BE2C (cell line): Measurements from ENCODE around the gene RFC5.

Experiments used
- DNase-seq: peaks from one replicate; pipeline ENCODE4 v3.0.0-alpha.2; 2020
- H3K27me3 ChIP-seq: fragments of 250-450 bp; sonication (Bioruptor Pico); 2 replicates; pipeline ENCODE4 v1.5.1; 2020; ENCODE audit warnings: mild to moderate bottlenecking
- H3K36me3 ChIP-seq: fragments of 250-450 bp; sonication (Bioruptor Pico); 2 replicates; pipeline ENCODE4 v1.5.1; 2020; ENCODE audit warnings: mild to moderate bottlenecking
- H3K4me1 ChIP-seq: fragments of 250-450 bp; sonication (Bioruptor Pico); 2 replicates; pipeline ENCODE4 v1.5.1; 2020
- H3K4me3 ChIP-seq: 2 replicates; pipeline ENCODE4 v1.5.1; 2011; ENCODE audit warnings: low read depth, low read length
- H3K9me3 ChIP-seq: fragments of 250-450 bp; sonication (Bioruptor Pico); 2 replicates; pipeline ENCODE4 v1.5.1; 2020
- CTCF ChIP-seq: IDR thresholded peaks from 2 replicates; pipeline ENCODE4 v1.5.1; 2012; ENCODE audit warnings: mild to moderate bottlenecking, low read depth, low read length

The RFC5 gene

GRCh38 chr12:118038137-118038536 is 21.6 kb downstream of the RFC5 start:
- no peaks in the 10 kb centered on the region for H3K9me3 ChIP-seq
- no peak overlapping the region for H3K4me3 ChIP-seq
- peaks cover 65% of the 10 kb centered on the region for H3K36me3 ChIP-seq
- DNase-seq = no peak
- no peak for TF ChIP-seq CTCF
- H3K27me3 ChIP-seq = no peaks in the 10 kb centered on the region
- no peaks in the 10 kb centered on the region; the same call in 1 of the 2 replicates for H3K4me1 ChIP-seq

GRCh38 chr12:118042091-118042490 is 25.6 kb downstream of the RFC5 start:
- H3K9me3 ChIP-seq = no peaks in the 10 kb centered on the region
- no peak for TF ChIP-seq CTCF
- peaks cover 38% of the 10 kb centered on the region for H3K36me3 ChIP-seq
- H3K27me3 ChIP-seq = no peaks in the 10 kb centered on the region
- DNase-seq = no peak
- H3K4me1 ChIP-seq = no peaks in the 10 kb centered on the region
- no peak overlapping the region for H3K4me3 ChIP-seq

GRCh38 chr12:118044075-118044474 is 27.6 kb downstream of the RFC5 start:
- no peak for TF ChIP-seq CTCF
- peaks cover 26% of the 10 kb centered on the region for H3K36me3 ChIP-seq

GRCh38 chr12:118044577-118044976 is 28.1 kb downstream of the RFC5 start:
- TF ChIP-seq CTCF = no peak
- DNase-seq = no peak
- Histone ChIP-seq H3K4me1 (no peaks in the 10 kb centered on the region), H3K9me3 (no peaks in the 10 kb centered on the region), H3K4me3 (no peak overlapping the region), H3K36me3 (peaks cover 26% of the 10 kb centered on the region), H3K27me3 (no peaks in the 10 kb centered on the region)

More at GRCh38 chr12:118044075-118044474, 27.6 kb downstream of the RFC5 start:
- DNase-seq = no peak
- Histone ChIP-seq H3K9me3 (no peaks in the 10 kb centered on the region), H3K27me3 (no peaks in the 10 kb centered on the region), H3K4me3 (no peak overlapping the region), H3K4me1 (no peaks in the 10 kb centered on the region)

- H3K36me3 ChIP-seq = peaks cover 26% of the 10 kb centered on the region
- TF ChIP-seq CTCF = no peak
Observed at GRCh38 chr12:118046430-118046829, 29.9 kb downstream of the RFC5 start.

GRCh38 chr12:118050972-118051910 is 34.7 kb downstream of the RFC5 start:
- Histone ChIP-seq H3K9me3 (no peaks in the 10 kb centered on the region), H3K4me1 (no peaks in the 10 kb centered on the region), H3K36me3 (peaks cover 22% of the 10 kb centered on the region), H3K27me3 (no peaks in the 10 kb centered on the region), H3K4me3 (no peak overlapping the region)
- DNase-seq = no peak
- TF ChIP-seq CTCF = no peak

More at GRCh38 chr12:118046430-118046829, 29.9 kb downstream of the RFC5 start:
- Histone ChIP-seq H3K27me3 (no peaks in the 10 kb centered on the region), H3K4me3 (no peak overlapping the region), H3K4me1 (no peaks in the 10 kb centered on the region), H3K9me3 (no peaks in the 10 kb centered on the region)
- no peak for DNase-seq
